SKM-1 (cell line): ENCODE results near the gene SLC25A18.
"Not testable (repeated sequence)": the region's sequence is repeated elsewhere in the genome, so short reads cannot be mapped to it uniquely, and the experiment has no call there.

Experiments used
- DNase-seq: peaks from one replicate; lab custom pipeline; 2025; ENCODE audit not compliant: unreplicated experiment; lab: John Stamatoyannopoulos, UW

SLC25A18 gene

DNA sequence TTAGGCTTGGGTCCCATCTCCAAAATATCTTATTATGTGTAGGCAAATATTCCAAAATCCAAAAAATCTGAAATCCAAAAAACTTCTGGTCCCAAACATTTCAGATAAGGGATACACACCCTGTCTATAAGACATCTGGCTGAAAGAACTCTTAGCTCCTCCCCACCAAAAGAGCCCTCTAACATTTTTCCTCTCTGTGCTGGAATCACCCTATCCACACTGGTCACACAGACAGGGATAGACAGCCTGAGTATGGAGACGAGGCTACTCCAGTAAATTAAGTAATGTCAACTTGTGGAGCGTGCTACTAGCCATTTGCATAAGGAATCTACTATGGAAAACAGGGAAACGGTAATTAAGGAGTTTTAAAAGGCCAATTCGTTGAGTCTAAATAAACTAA is 40.4 kb downstream of the SLC25A18 start:
- no peak for DNase-seq

DNA sequence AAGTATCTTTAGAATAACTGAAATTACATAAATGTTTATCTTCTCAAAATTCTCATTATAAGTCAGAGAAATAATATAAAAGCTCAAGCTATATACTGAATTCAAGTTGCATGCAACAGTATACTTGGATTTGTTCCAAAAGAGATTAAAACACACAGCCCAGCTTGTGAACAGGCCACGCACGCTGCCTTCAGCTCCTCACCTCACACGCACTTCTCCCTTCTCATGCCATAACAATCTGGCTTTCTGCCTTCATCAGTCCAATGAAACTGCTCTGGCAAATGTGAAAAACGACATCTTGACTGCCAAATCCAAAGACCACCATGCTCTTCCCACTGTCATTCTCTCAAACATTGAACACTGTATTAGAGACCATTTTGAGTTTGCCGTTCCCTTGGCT is 43.2 kb downstream of the SLC25A18 start:
- DNase-seq, result no peak

DNA sequence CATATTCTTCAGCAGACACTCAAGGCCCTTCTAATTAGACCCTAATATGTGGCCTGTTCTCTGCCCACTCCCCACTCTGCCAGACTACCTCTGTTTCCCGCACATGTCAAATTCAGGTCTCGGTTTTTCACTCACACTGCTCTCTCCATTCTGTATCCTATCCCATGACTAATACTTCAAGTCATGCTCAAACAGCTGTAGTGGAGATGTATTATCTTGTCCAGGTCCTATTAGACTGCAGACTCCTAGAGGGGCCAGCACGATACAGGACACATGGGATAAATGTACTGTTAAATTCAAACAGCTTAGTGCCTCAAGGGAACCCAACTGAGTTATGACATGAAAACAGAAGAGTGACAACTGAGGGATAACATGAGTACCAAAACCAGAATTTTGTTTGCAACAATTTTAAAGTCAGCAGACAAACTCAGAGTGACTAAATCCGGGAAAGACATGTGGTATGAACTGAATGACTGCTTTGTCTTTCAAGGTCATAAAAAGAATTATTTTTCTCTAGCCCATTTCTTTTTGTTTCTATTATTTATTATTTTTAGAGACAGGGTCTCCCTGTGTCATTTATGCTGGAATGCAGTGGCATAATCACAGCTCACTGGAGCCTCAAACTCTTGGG is 44.7 kb downstream of the SLC25A18 start:
- DNase-seq, result no peak

DNA sequence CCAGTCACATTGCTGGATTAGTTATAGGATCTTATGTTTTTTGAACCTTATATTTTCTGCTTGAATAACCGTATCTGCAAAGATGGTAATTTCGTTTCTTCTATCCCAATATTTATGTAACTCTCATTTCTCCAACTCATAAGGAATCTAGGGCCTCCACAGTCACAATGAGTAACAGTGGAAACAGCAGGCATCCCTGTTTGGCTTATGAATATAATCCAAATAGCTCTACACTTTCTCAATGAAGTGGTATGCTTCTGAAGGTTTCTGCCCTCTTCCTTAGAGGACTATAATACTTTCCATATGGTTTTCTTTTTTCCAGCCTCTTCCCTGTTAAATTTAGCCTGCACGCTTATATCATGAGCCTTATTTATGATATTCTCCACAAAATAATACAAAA is 48.8 kb downstream of the SLC25A18 start:
- DNase-seq, result no peak

DNA sequence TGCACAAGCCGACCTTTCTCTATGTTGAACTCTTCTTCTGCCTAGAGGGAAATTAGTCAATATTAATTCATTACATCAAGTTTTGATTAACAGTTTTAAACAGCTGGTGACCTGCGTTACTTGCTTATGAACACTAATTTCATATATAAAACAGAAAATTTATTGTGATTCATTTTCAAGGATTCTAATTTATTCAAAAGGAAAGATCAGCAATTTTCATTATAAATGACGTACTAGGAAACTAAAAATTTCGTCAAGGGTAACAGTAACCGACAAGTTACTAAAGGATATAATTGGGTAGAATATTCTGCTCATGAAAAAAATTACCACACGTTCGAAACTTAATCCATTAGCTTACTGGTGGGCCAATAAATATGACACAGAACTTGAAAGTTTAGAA is 50.0 kb downstream of the SLC25A18 start:
- DNase-seq, result no peak

DNA sequence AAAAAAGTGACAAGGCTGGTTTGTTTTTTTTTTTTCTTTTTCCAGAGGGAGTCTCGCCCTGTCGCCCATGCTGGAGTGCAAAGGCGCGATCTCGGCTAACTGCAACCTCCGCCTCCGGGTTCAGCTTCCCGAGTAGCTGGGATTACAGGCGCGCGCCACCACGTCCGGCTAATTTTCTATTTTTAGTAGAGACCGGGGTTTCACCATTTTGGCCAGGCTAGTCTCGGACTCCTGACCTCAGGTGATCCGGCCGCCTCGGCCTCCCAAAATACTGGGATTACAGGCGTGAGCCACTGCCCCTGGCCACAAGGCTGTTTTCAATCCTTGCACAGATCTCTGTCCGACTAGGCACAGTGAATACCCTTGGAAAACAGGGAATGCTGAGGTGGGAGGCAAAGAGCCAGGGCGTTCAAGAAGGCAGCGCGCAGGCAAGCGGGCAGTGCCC is 64.7 kb downstream of the SLC25A18 start:
- no peak for DNase-seq

DNA sequence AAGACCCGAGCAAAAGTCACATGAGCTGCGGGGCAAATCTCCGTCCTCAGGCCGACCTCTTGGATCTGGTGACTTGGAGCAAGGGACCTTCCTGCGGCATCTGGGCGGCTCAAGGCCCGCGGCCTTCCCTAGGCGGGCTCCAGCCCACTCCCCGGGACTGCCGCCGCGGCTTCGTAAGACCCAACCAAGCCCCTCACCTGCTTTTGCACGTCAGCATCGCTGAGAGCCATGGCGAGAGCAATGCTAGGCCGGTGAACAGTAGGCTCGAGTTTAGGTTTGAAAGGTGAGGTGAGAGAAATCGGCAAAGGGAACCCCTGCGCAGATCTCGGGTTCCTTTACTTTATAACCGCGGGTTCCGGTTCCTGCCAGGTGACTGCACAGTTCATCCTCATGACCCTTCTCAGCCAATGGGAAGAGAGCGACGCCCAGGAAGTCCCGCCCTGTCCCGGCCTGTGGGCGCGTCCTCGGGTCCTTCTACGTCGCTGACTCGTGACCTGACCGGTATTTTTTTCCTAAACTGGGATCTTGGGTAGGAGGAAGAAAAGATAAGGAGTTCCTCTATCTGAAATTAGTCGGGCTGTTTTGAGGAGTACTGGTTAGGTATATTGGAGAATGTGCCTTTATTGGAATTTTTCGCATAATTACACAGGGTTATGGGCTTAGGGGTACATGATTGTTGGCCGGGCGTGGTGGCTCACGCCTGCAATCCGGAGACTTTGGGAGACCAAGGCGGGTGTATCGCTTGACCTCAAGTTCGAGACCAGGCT is 65.3 kb downstream of the SLC25A18 start, which contains the start of gene ATP6V1E1:
TSS of gene ATP6V1E1 (minus strand) at position 344 of the 767 bp plus-strand sequence. CDS start at position 230, 114 bp downstream.
- DNase-seq, result peak; percentile 89

DNA sequence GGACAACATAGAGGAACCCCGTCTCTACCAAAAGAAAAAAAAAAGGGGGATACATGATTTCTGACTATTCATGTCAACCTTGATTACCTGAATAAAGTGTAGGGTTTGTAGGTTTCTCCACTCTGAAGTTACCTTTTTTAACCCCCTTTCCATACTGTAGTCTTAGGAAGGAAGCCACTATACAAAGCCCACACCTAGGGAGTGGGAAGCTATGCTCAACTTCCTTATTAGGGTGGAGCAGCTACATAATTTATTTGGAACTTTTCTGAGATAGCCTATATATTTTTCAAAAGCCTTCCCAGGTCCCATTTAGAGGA is 65.8 kb downstream of the SLC25A18 start:
- DNase-seq, result no peak

DNA sequence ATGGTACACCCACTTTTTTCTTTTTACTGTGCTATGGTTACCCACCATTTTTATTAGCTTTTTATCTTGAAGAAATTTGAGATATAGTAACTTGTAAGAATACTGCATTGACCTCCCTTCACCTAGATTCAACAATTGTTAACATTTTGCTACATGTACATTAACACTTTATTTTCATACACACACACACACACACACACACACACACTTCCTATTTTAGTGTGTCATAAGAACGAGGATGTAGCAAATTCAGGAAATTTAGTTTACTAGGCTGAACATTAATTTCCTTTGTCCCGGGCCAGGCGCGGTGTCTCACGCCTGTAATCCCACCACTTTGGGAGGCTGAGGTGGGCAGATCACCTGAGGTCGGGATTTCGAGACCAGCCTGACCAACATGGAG is 66.3 kb downstream of the SLC25A18 start:
- no peak for DNase-seq

DNA sequence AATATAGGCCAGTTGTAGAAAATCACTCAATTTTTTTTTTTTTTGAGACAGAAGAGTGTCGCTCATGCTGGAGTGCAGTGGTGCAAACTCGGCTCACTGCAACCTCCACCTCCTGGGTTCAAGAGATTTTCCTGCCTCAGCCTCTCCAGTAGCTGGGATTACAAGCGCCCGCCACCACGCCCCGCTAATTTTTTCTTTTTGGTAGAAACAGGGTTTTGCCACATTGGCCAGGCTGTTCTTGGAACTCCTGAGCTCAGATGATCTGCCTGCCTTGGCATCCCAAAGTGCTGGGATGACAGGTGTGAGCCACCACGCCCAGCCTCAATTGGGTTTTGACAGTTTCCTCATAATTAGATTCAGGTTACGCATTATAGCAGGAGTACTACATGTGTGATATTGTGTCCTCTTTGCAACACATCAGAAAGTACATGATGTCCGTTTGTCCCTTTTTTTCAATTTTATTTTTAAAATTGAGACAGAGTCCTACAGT is 67.8 kb downstream of the SLC25A18 start:
- no peak for DNase-seq

DNA sequence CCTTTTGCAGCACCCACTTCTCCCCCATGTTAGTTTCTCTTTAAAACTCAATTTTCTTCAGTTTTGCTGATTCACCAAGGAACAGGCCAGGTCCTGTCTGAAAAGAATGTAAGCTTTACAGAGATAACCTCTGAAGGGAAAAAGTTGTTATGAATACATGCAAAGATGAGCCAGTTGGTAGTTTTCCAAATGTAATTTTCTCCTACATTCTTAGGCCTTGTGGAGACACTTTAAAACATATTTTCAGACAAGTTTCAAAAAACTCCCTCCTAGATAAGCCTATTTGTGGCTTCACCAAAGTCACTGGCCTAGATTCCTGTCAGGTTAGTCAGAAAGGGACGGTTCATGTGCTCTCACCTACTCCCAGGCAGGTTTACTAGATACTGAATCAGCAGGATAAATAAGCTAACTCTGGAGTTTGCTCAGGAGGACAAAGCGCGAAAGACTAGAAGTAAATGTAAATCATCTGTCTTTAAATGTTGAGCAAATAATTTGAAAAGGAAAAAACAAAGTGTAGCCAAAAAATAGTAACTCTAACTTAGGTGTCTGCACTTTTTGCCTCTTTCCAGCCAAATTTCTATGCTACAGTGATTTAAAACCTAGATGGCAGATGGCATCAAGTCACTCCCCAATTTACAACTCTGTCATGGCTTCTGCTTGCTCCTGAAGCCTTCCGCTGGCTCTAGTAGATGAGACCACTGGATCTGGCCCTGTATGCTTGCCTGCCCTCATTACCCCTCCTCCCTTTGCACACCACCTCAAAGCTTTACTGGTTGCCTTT is 70.1 kb downstream of the SLC25A18 start:
- DNase-seq, result no peak

DNA sequence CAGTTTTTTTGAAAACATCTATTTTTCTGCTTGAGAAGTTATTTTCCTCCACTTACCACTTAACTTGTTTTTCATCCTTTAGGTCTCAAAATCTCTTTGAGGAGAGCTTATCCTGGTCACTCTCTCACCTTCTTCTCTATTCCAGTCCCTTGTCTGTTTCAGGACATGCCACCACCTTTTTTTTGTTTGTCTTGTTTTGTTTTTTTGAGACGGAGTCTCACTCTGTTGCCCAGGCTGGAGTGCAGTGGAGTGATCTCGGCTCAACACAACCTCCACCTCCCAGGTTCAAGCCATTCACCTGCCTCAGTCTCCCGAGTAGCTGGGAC is 70.7 kb downstream of the SLC25A18 start:
- DNase-seq, result no peak

DNA sequence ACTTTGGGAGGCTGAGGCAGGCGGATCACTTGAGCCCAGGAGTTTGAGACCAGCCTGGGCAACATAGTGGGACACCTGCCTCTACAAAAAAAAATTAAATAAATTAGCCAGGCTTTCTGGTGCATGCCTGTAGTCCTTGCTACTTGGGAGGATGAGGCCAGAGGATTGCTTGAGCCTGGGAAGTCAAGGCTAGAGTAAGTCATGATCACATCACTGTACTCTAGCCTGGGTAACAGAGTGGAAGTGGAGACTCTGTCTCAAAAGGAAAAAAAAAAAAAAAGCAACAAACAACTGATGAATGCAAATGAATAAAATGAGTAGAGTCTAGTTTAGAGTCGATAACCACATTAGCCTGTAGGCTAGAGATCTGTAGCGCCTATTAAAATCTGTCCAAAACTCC is 71.4 kb downstream of the SLC25A18 start:
- no peak for DNase-seq

DNA sequence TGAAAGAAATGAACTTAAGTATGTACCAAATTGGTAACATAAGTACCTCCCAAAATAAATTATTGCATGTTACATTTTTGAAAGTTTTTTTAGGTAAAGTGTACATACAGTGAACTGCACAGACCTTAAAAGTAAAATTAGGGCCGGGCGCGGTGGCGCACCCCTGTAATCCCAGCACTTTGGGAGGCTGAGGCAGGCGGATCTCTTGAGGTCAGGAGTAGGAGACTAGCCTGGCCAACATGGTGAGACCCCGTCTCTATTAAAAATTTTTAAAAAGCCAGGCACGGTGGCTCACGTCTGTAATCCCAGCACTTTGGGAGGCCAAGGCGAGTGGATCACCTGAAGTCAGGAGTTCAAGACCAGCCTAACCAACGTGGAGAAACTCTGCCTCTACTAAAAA is 73.6 kb downstream of the SLC25A18 start:
- not testable (repeated sequence) for DNase-seq

DNA sequence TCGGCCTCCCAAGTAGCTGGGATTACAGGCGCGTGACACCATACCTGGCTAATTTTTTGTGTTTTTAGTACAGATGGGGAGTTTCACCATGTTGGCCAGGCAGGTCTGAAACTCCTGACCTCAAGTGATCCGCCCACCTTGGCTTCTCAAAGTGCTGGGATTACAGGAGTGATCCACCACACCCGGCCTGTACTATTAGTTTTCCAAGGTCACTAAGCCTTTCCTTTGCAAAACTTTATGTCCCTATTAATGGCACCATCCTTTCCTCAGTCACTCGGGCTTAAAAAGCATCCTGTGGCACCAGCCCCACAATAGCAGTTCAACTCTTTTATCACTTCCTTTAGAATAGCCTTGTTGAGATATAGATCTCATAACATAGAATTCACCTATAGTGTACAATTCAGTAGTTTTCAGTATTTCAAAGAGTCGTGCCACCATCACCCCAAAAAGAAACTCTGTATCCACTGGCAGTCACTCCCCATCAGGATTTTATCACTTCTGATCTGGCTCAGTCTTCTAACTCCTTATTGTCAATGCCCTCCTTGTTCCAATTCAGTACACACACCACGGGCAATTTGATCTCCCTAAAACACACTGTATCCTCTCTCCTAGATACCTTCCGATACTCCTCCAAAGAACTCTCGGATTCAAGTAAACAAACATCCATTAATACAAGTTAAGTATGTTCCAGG is 74.3 kb downstream of the SLC25A18 start:
- no peak for DNase-seq

DNA sequence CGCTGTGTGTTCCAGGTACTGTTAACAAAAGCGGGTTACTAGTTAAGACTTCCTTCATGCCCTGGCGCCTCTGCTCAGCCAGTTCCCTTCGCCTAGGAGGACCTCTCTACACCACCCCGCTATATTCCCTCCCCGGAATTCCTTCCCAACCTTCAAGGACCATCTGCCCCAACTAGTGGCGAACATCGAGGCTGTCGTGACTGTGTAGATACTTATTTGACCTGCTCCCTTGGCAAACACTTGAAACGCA is 74.8 kb downstream of the SLC25A18 start:
- DNase-seq, result no peak

DNA sequence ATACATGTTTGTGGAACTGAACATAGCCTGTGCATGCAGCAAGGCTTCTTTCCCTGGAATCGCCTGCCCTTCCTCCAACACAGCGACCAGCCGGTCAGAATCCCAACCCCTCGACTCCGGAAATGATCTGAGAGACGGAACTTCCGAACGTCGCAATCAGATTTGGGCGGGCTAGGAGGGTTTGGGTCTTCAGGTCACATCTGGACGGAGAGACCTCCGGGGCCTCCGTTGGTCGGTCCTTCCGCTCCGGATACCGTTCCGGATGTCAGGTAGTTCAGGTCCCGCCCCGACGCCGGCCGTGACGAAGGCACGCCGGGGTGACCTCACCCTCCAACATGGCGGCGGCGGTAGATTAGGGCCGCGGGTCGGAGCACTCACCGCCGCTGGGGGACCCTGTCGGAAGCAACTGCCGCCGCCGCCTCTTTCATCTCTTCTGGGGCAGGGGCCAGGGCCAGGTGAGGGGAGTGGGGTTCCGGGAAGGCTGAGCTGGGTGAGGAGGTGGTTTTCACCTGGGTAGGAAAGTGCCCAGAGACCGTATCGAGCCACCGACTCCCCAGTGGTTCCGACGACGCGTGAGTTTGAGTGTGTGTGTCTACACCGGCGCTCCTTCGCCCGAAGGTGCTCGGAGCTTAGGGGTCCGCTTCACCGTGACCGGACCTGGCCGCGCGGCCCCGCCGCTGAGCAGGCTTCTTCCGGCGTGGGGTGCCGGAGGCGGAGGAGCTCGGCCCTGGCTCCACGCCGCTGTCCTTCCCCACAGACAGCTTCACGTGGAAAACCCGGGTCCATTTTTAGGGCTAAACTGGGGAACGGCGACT is 75.3 kb downstream of the SLC25A18 start, which contains the start of gene BCL2L13:
TSS of gene BCL2L13 (plus strand) at position 326 of the 815 bp plus-strand sequence. CDS start 16,955 bp downstream, outside the sequence.
- DNase-seq, result peak; percentile 80

DNA sequence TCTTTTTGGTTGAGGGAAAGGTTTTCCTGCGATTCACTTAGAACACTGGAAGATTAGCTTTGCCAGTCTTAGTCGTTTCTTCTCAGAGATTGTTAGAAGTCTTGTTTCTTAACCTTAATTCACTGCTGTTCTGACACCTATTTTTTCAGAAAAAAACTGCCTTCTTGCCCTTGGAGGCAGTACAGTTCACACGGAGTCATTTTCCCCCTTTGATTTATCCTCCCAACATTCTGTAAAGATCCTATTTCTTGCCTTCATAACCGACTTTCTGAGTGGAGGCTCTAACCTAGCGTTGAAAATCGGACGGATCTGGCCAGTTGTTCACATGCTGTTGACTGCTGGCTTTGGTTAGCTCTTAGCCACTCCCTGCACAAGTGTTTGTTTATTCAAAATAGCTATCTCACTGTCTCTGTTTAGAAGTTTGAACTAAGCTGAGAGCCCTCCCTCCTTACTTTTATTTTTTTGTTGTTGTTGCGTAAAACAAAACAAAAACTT is 76.0 kb downstream of the SLC25A18 start:
- DNase-seq, result no peak
